Globus pallidus (tissue), 1 donor: ENCODE results near the gene SLC43A3.

Experiments
- DNase-seq: peaks from one replicate; pipeline ENCODE4 v3.0.0-alpha.2; 2015; ENCODE audit warnings: low spot score

Gene SLC43A3

GRCh38 chr11:57427727-57428082, 784 bp upstream of the SLC43A3 start:
- peak; percentile 68 for DNase-seq

- DNase-seq: no peak
Measured at GRCh38 chr11:57426439-57426928, 437 bp downstream of the SLC43A3 start.

GRCh38 chr11:57425565-57426438, 1.1 kb downstream of the SLC43A3 start:
- no peak for DNase-seq

GRCh38 chr11:57424792-57425564, 1.9 kb downstream of the SLC43A3 start:
- no peak for DNase-seq

GRCh38 chr11:57424137-57424791, 2.7 kb downstream of the SLC43A3 start:
- DNase-seq: no peak

GRCh38 chr11:57422669-57423068, 4.3 kb downstream of the SLC43A3 start:
- no peak for DNase-seq

- DNase-seq: no peak
Measured at GRCh38 chr11:57421805-57422204, 5.1 kb downstream of the SLC43A3 start.

GRCh38 chr11:57421066-57421465, 5.9 kb downstream of the SLC43A3 start:
- no peak for DNase-seq

GRCh38 chr11:57419146-57419545, 7.8 kb downstream of the SLC43A3 start:
- DNase-seq: no peak

GRCh38 chr11:57418131-57418530, 8.8 kb downstream of the SLC43A3 start:
- DNase-seq: no peak

- no peak for DNase-seq
Measured at GRCh38 chr11:57417056-57417455, 9.9 kb downstream of the SLC43A3 start.

- no peak for DNase-seq
Measured at GRCh38 chr11:57416436-57416835, 10.5 kb downstream of the SLC43A3 start.

- DNase-seq: no peak
Measured at GRCh38 chr11:57414612-57415212, 12.2 kb downstream of the SLC43A3 start.

- DNase-seq: no peak
Measured at GRCh38 chr11:57413681-57414080, 13.2 kb downstream of the SLC43A3 start.

GRCh38 chr11:57410287-57410686, 16.6 kb downstream of the SLC43A3 start:
- DNase-seq: no peak

GRCh38 chr11:57409321-57410100, 17.4 kb downstream of the SLC43A3 start:
- DNase-seq: no peak

- no peak for DNase-seq
Measured at GRCh38 chr11:57408771-57409170, 18.1 kb downstream of the SLC43A3 start.

- no peak for DNase-seq
Measured at GRCh38 chr11:57407941-57408475, 18.9 kb downstream of the SLC43A3 start.

- no peak for DNase-seq
Measured at GRCh38 chr11:57407010-57407920, 19.7 kb downstream of the SLC43A3 start.

- DNase-seq: no peak
Measured at GRCh38 chr11:57406337-57406904, 20.5 kb downstream of the SLC43A3 start.
